Suprapubic skin (tissue), 4 donors: ENCODE data around the gene PLEKHB2. TPM values are rescaled to one million over a fixed set of nuclear protein-coding genes. Genes with fewer than 3 reads are reported as not detected.
A peak's percentile ranks its signal among the peaks of the same experiment; 100 is the strongest.

Source experiments
- DNase-seq, 2 donors: peaks; one replicate each; pipeline ENCODE4 v3.0.0-alpha.2; 2019; ENCODE audit warnings: low spot score in 2 of 2
- H3K27ac ChIP-seq: fragments of 200-600 bp; sonication (generic); one replicate; pipeline ENCODE4 v1.5.1; 2019
- H3K27me3 ChIP-seq: fragments of 200-600 bp; sonication (generic); one replicate; pipeline ENCODE4 v1.5.1; 2019
- H3K36me3 ChIP-seq: fragments of 200-600 bp; sonication (generic); one replicate; pipeline ENCODE4 v1.5.1; 2019
- H3K4me1 ChIP-seq: fragments of 200-600 bp; sonication (generic); one replicate; pipeline ENCODE4 v1.5.1; 2019
- H3K4me3 ChIP-seq: fragments of 200-600 bp; sonication (generic); one replicate; pipeline ENCODE4 v1.5.1; 2019; ENCODE audit warnings: mild to moderate bottlenecking
- H3K9me3 ChIP-seq: fragments of 200-600 bp; sonication (generic); one replicate; pipeline ENCODE4 v1.5.1; 2019
- CTCF ChIP-seq, 2 donors: fragments of 200-600 bp in 1 of 2; fragments of 450-650 bp in 1 of 2; sonication (generic) in 1 of 2; IDR thresholded peaks; one replicate each; pipeline ENCODE4 v1.5.1; 2016 to 2019; ENCODE audit warnings: antibody characterized with exemption in 2 of 2, mild to moderate bottlenecking in 1 of 2, moderate library complexity in 1 of 2
- EP300 ChIP-seq: sonication (generic); formaldehyde crosslinking; IDR thresholded peaks from one replicate; pipeline ENCODE4 v1.6.1; 2017; ENCODE audit warnings: antibody characterized with exemption
- POLR2A ChIP-seq, 2 donors: fragments of 450-650 bp; IDR thresholded peaks; one replicate each; pipeline ENCODE4 v1.6.1; 2017; ENCODE audit warnings: antibody characterized with exemption in 2 of 2, mild to moderate bottlenecking in 2 of 2, moderate library complexity in 2 of 2
- POLR2AphosphoS5 ChIP-seq, 3 donors: sonication (generic); formaldehyde crosslinking; IDR thresholded peaks; one replicate each; pipeline ENCODE4 v1.6.1; 2017; ENCODE audit warnings: antibody characterized with exemption in 3 of 3
- WGBS: methylation state at CpG from one replicate; pipeline ENCODE4 v1.1.5; 2018; 5-methylcytosine and 5-hydroxymethylcytosine counted together
- total RNA-seq, 4 donors: library from RNA; depleted of rRNA; stranded (reverse); fragments of >200 nt; gene quantifications; one replicate each; pipeline ENCODE4 v1.1.0, GENCODE V29; 2016

PLEKHB2 gene
- total RNA-seq, 4 donors from 2014 or later, result 44.9 to 59.9 (median 54.4) TPM

GRCh38 chr2:131152074-131152473, 46.9 kb downstream of the PLEKHB2 start:
- TF ChIP-seq POLR2AphosphoS5 (IDR thresholded peaks at IDR 0.05), result no peak
- no peak for TF ChIP-seq EP300
- TF ChIP-seq POLR2A (IDR thresholded peaks at IDR 0.05), result no peak
- no peak for TF ChIP-seq CTCF (IDR thresholded peaks at IDR 0.05)
- Histone ChIP-seq H3K4me1 (no peaks in the 10 kb centered on the region), H3K36me3 (peaks cover 37% of the 10 kb centered on the region), H3K27me3 (no peaks in the 10 kb centered on the region), H3K4me3 (no peak overlapping the region), H3K27ac (no peak overlapping the region), H3K9me3 (no peaks in the 10 kb centered on the region)
- WGBS, result 73% methylated on average over 7 of the region's 7 CpGs
- no peak for DNase-seq

- no peak overlapping the region for H3K4me3 ChIP-seq
- H3K27me3 ChIP-seq, result no peaks in the 10 kb centered on the region
- peaks cover 23% of the 10 kb centered on the region for H3K36me3 ChIP-seq
- TF ChIP-seq POLR2AphosphoS5 (IDR thresholded peaks at IDR 0.05), result no peak
- no peak for TF ChIP-seq CTCF (IDR thresholded peaks at IDR 0.05)
- TF ChIP-seq POLR2A (IDR thresholded peaks at IDR 0.05), result no peak
- TF ChIP-seq EP300, result no peak
- 44% methylated on average over 4 of the region's 4 CpGs for WGBS
- no peaks in the 10 kb centered on the region for H3K9me3 ChIP-seq
- no peak overlapping the region for H3K27ac ChIP-seq
- no peaks in the 10 kb centered on the region for H3K4me1 ChIP-seq
- DNase-seq, result no peak
Observed at GRCh38 chr2:131153529-131153928, 48.4 kb downstream of the PLEKHB2 start.

GRCh38 chr2:131154071-131154531, 49.0 kb downstream of the PLEKHB2 start:
- DNase-seq, result no peak
- Histone ChIP-seq H3K27ac (no peak overlapping the region), H3K4me3 (no peak overlapping the region), H3K9me3 (no peaks in the 10 kb centered on the region), H3K36me3 (peaks cover 19% of the 10 kb centered on the region), H3K4me1 (no peaks in the 10 kb centered on the region), H3K27me3 (no peaks in the 10 kb centered on the region)
- WGBS, result 36% methylated on average over 9 of the region's 10 CpGs
- TF ChIP-seq POLR2AphosphoS5 (IDR thresholded peaks at IDR 0.05) (no peak), CTCF (IDR thresholded peaks at IDR 0.05) (peak; percentile 37 to 80), EP300 (no peak)

- peaks cover 13% of the 10 kb centered on the region for H3K36me3 ChIP-seq
- H3K9me3 ChIP-seq, result no peaks in the 10 kb centered on the region
- DNase-seq, result no peak
- no peak for TF ChIP-seq CTCF (IDR thresholded peaks at IDR 0.05)
- TF ChIP-seq POLR2A (IDR thresholded peaks at IDR 0.05), result no peak
- TF ChIP-seq POLR2AphosphoS5 (IDR thresholded peaks at IDR 0.05), result no peak
- no peak for TF ChIP-seq EP300
- H3K4me1 ChIP-seq, result no peaks in the 10 kb centered on the region
- no peak overlapping the region for H3K27ac ChIP-seq
- H3K27me3 ChIP-seq, result no peaks in the 10 kb centered on the region
- no peak overlapping the region for H3K4me3 ChIP-seq
- WGBS, result 85% methylated on average over 23 of the region's 23 CpGs
Observed at GRCh38 chr2:131154647-131155046, 49.5 kb downstream of the PLEKHB2 start.

GRCh38 chr2:131155208-131155855, 50.2 kb downstream of the PLEKHB2 start:
- H3K9me3 ChIP-seq, result no peaks in the 10 kb centered on the region
- H3K4me1 ChIP-seq, result no peaks in the 10 kb centered on the region
- no peaks in the 10 kb centered on the region for H3K27me3 ChIP-seq
- H3K36me3 ChIP-seq, result peaks cover 7% of the 10 kb centered on the region
- DNase-seq, result no peak
- TF ChIP-seq EP300 (no peak), CTCF (IDR thresholded peaks at IDR 0.05) (no peak), POLR2AphosphoS5 (IDR thresholded peaks at IDR 0.05) (no peak), POLR2A (IDR thresholded peaks at IDR 0.05) (no peak)
- H3K27ac ChIP-seq, result no peak overlapping the region
- no peak overlapping the region for H3K4me3 ChIP-seq
- WGBS, result 92% methylated on average over 44 of the region's 46 CpGs
